OCI-LY1 (cell line): ENCODE measurements around the gene SLC39A9.

ENCODE experiments used
- H2AFZ ChIP-seq: fragments of 200-600 bp; sonication (generic), shearing (Covaris generic); 2 replicates; pipeline ENCODE4 v1.6.0; 2014; ENCODE audit warnings: antibody characterized with exemption, mild to moderate bottlenecking, low read length
- H3F3A ChIP-seq: fragments of 200-600 bp; sonication (generic), shearing (Covaris generic); 2 replicates; pipeline ENCODE4 v1.6.0; 2014; ENCODE audit warnings: mild to moderate bottlenecking, antibody characterized with exemption, low read length, moderate library complexity; ENCODE audit not compliant: insufficient read depth
- H3K27ac ChIP-seq: fragments of 200-600 bp; sonication (generic); 2 replicates; pipeline ENCODE4 v1.5.1; 2014; ENCODE audit warnings: low read length, mixed run types, mild to moderate bottlenecking, low read depth; ENCODE audit not compliant: poor library complexity, severe bottlenecking
- H3K27me3 ChIP-seq: fragments of 200-600 bp; sonication (generic); 2 replicates; pipeline ENCODE4 v1.6.0; 2014; ENCODE audit warnings: antibody characterized with exemption, mild to moderate bottlenecking, low read length, moderate library complexity; ENCODE audit not compliant: insufficient read depth
- H3K36me3 ChIP-seq: fragments of 200-600 bp; sonication (generic); 2 replicates; pipeline ENCODE4 v1.6.1; 2014; ENCODE audit warnings: mild to moderate bottlenecking, antibody characterized with exemption, low read length, moderate library complexity, mixed read lengths; ENCODE audit not compliant: insufficient read depth
- H3K4me1 ChIP-seq: fragments of 200-600 bp; sonication (generic); 2 replicates; pipeline ENCODE4 v1.5.1; 2014; ENCODE audit warnings: mild to moderate bottlenecking, low read length, moderate library complexity; ENCODE audit not compliant: insufficient read depth, severe bottlenecking
- H3K4me2 ChIP-seq: fragments of 200-600 bp; sonication (generic), shearing (Covaris generic); 2 replicates; pipeline ENCODE4 v1.6.1; 2014; ENCODE audit warnings: low read length
- H3K4me3 ChIP-seq: fragments of 200-600 bp; sonication (generic); 2 replicates; pipeline ENCODE4 v1.5.1; 2014; ENCODE audit warnings: low read length, low read depth, mild to moderate bottlenecking, mixed read lengths; ENCODE audit not compliant: poor library complexity, severe bottlenecking
- H3K79me2 ChIP-seq: fragments of 200-600 bp; shearing (Covaris generic); 2 replicates; pipeline ENCODE4 v1.6.1; 2016; ENCODE audit warnings: mixed run types, low read length, mixed read lengths; ENCODE audit not compliant: insufficient read depth
- H3K9ac ChIP-seq: fragments of 200-600 bp; sonication (generic), shearing (Covaris generic); 2 replicates; pipeline ENCODE4 v1.6.1; 2014; ENCODE audit warnings: mild to moderate bottlenecking, low read length, mixed read lengths
- H3K9me2 ChIP-seq: fragments of 200-600 bp; sonication (generic), shearing (Covaris generic); 2 replicates; pipeline ENCODE4 v1.6.1; 2014; ENCODE audit warnings: low read depth, mild to moderate bottlenecking, low read length, mixed read lengths
- H3K9me3 ChIP-seq: fragments of 200-600 bp; shearing (Covaris generic); 2 replicates; pipeline ENCODE4 v1.6.1; 2014; ENCODE audit warnings: low read length, mixed read lengths
- H4K20me1 ChIP-seq: fragments of 200-600 bp; sonication (generic), shearing (Covaris generic); 2 replicates; pipeline ENCODE4 v1.6.0; 2016; ENCODE audit warnings: mild to moderate bottlenecking, low read length; ENCODE audit not compliant: insufficient read depth
- CTCF ChIP-seq: fragments of 200-600 bp; sonication (generic), shearing (Covaris generic); IDR thresholded peaks from 2 replicates; pipeline ENCODE4 v1.5.1; 2017; ENCODE audit warnings: mild to moderate bottlenecking, antibody characterized with exemption, low read length, moderate library complexity, mixed read lengths
- EZH2 ChIP-seq: fragments of 200-600 bp; sonication (generic), shearing (Covaris generic); IDR thresholded peaks from 2 replicates; pipeline ENCODE4 v1.8.0; 2017; ENCODE audit warnings: borderline replicate concordance, mixed run types, mild to moderate bottlenecking, antibody characterized with exemption, low read length, moderate library complexity, mixed read lengths

Gene SLC39A9

DNA sequence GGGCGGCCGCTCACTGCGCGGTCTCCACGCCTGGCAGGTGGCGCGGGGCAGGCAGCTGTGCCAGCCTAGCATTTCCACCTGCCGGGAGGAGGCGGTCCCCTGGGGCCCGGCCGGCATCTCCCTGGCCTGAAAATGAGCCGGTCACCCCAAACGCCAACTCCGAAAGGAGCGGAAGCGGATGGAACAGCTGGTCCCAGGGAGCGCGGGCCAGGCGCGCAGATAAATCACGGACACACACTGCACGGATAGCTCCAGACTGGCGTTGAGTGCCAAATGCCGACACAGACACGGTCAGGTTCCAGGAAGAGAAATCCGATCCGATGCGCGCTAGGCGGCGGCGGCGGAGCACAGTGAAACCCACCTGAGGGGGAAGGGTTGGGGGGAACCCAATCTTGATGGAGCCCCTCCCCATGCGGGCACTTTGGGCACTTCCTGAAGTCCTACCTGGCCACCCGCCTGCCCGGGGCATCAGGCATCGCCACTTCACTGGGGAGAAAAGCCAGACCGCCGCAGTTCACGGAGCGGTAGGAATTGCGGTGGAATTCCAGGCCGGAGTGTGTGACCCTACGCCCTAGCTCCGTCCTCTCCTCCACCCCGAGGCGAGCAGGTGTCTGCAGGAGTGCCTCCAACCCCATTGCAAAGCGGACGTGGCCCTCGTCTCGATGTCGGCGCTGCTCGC, 85.4 kb downstream of the SLC39A9 start:
- Histone ChIP-seq H3K9me3 (no peaks in the 10 kb centered on the region), H3K4me2 (no peak overlapping the region), H3K36me3 (no peaks in the 10 kb centered on the region), H3K27me3 (no peaks in the 10 kb centered on the region), H3K4me3 (no peak overlapping the region), H3K4me1 (no peaks in the 10 kb centered on the region), H3K9ac (no peak overlapping the region), H3K27ac (no peak overlapping the region), H2AFZ (no peak overlapping the region), H3F3A (no peaks in the 10 kb centered on the region), H4K20me1 (no peaks in the 10 kb centered on the region), H3K79me2 (no peaks in the 10 kb centered on the region), H3K9me2 (no peaks in the 10 kb centered on the region)
- TF ChIP-seq EZH2 (no peak), CTCF (no peak)

- Histone ChIP-seq H4K20me1 (no peaks in the 10 kb centered on the region), H3F3A (no peaks in the 10 kb centered on the region), H3K9ac (no peak within 1 kb of the TSS), H3K36me3 (no peaks in the 10 kb centered on the region), H3K9me3 (no peaks in the 10 kb centered on the region), H3K79me2 (no peaks in the 10 kb centered on the region), H3K4me3 (no peak within 1 kb of the TSS), H3K9me2 (no peaks in the 10 kb centered on the region), H3K4me1 (no peaks in the 10 kb centered on the region), H3K27me3 (no peaks in the 10 kb centered on the region), H3K4me2 (no peak within 1 kb of the TSS), H2AFZ (no peak within 1 kb of the TSS), H3K27ac (no peak within 1 kb of the TSS)
- TF ChIP-seq EZH2 (no peak), CTCF (no peak)
These were observed 86.2 kb downstream of the SLC39A9 start, which contains the start of gene PLEKHD1 for GRCh38 chr14:69484444-69485314. PLEKHD1 (plus strand) TSS chr14:69484728; CDS start chr14:69484966, 238 bp downstream.

- Histone ChIP-seq H3K79me2 (no peaks in the 10 kb centered on the region), H2AFZ (no peak overlapping the region), H3K4me2 (no peak overlapping the region), H3K9me3 (no peaks in the 10 kb centered on the region), H3K4me3 (no peak overlapping the region), H3F3A (no peaks in the 10 kb centered on the region), H3K9me2 (no peaks in the 10 kb centered on the region), H3K27ac (no peak overlapping the region), H3K27me3 (no peaks in the 10 kb centered on the region), H3K4me1 (no peaks in the 10 kb centered on the region), H3K9ac (no peak overlapping the region), H4K20me1 (no peaks in the 10 kb centered on the region), H3K36me3 (no peaks in the 10 kb centered on the region)
- TF ChIP-seq CTCF = no peak
- no peak for TF ChIP-seq EZH2
These were observed 86.8 kb downstream of the SLC39A9 start for GRCh38 chr14:69485315-69485660.
